GM23338 (cell line): ENCODE results near the gene CEBPZ.

Source experiments
- CREB1 ChIP-seq: fragments of 250-450 bp; sonication (Bioruptor Pico); IDR thresholded peaks from 2 replicates; pipeline ENCODE4 v1.5.0; 2020; ENCODE audit warnings: low read depth, mild to moderate bottlenecking, moderate library complexity
- EZH2 ChIP-seq: fragments of 200-600 bp; sonication (generic); IDR thresholded peaks from one replicate; pipeline ENCODE4 v1.8.0; 2017; ENCODE audit warnings: antibody characterized with exemption, mild to moderate bottlenecking, low read depth; ENCODE audit not compliant: unreplicated experiment
- EZH2phosphoT487 ChIP-seq: fragments of 200-600 bp; sonication (generic); IDR thresholded peaks from one replicate; pipeline ENCODE4 v1.8.1; 2018; ENCODE audit warnings: antibody characterized with exemption; ENCODE audit not compliant: unreplicated experiment
- JUNB ChIP-seq: IDR thresholded peaks from one replicate; pipeline ENCODE4 v1.6.1; 2016; ENCODE audit warnings: antibody characterized with exemption; ENCODE audit not compliant: unreplicated experiment
- POLR2AphosphoS5 ChIP-seq: IDR thresholded peaks from 2 replicates; pipeline ENCODE4 v1.6.1; 2016; ENCODE audit warnings: antibody characterized with exemption, low read depth
- ZNF114 ChIP-seq: fragments of 250-450 bp; sonication (Bioruptor Pico); IDR thresholded peaks from 2 replicates; pipeline ENCODE4 v1.5.0; 2020; ENCODE audit warnings: mild to moderate bottlenecking, moderate library complexity
- ZNF331 ChIP-seq: fragments of 250-450 bp; sonication (Bioruptor Pico); IDR thresholded peaks from 2 replicates; pipeline ENCODE4 v1.5.0; 2020; ENCODE audit warnings: low read depth, mild to moderate bottlenecking, moderate library complexity
- TF ChIP-seq, protein P1 (sequence below), 2 experiments: fragments of 200-600 bp in 1 of 2; sonication (generic) in 1 of 2; conservative IDR thresholded peaks; 2 replicates each; pipeline versions ENCODE4 v1.5.1 to v1.6.1; 2016 to 2017; ENCODE audit warnings: antibody characterized with exemption in 2 of 2, low read depth in 2 of 2, mild to moderate bottlenecking in 2 of 2, moderate library complexity in 1 of 2
- TF ChIP-seq, protein P2 (sequence below): IDR thresholded peaks from one replicate; pipeline ENCODE4 v1.6.1; 2018; ENCODE audit warnings: antibody characterized with exemption; ENCODE audit not compliant: unreplicated experiment

DNA sequence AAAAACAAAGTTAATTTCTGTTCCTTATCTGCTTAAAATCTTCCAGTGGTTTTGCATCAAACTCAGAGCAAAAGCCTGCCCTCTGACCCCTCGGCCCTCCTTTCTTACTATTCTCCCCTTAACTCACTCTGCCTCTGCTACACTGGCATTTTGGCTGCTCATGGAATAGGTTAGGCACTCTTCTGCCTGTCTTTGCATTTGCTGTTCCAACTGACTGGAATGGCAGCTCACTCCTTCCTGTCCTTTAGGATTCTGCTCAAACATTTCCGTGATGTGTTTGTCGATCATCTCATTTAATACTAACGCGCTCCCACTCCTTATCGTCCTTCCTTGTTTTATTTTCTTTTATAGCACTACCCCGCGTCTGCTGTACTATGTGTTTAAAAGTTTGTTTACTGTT lies 815 bp downstream of the CEBPZ start:
- TF ChIP-seq, protein P1, sequence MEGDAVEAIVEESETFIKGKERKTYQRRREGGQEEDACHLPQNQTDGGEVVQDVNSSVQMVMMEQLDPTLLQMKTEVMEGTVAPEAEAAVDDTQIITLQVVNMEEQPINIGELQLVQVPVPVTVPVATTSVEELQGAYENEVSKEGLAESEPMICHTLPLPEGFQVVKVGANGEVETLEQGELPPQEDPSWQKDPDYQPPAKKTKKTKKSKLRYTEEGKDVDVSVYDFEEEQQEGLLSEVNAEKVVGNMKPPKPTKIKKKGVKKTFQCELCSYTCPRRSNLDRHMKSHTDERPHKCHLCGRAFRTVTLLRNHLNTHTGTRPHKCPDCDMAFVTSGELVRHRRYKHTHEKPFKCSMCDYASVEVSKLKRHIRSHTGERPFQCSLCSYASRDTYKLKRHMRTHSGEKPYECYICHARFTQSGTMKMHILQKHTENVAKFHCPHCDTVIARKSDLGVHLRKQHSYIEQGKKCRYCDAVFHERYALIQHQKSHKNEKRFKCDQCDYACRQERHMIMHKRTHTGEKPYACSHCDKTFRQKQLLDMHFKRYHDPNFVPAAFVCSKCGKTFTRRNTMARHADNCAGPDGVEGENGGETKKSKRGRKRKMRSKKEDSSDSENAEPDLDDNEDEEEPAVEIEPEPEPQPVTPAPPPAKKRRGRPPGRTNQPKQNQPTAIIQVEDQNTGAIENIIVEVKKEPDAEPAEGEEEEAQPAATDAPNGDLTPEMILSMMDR (conservative IDR thresholded peaks at IDR 0.05; ENCODE audit: low read depth in 2 of 2), result no peak
- TF ChIP-seq, protein P2, sequence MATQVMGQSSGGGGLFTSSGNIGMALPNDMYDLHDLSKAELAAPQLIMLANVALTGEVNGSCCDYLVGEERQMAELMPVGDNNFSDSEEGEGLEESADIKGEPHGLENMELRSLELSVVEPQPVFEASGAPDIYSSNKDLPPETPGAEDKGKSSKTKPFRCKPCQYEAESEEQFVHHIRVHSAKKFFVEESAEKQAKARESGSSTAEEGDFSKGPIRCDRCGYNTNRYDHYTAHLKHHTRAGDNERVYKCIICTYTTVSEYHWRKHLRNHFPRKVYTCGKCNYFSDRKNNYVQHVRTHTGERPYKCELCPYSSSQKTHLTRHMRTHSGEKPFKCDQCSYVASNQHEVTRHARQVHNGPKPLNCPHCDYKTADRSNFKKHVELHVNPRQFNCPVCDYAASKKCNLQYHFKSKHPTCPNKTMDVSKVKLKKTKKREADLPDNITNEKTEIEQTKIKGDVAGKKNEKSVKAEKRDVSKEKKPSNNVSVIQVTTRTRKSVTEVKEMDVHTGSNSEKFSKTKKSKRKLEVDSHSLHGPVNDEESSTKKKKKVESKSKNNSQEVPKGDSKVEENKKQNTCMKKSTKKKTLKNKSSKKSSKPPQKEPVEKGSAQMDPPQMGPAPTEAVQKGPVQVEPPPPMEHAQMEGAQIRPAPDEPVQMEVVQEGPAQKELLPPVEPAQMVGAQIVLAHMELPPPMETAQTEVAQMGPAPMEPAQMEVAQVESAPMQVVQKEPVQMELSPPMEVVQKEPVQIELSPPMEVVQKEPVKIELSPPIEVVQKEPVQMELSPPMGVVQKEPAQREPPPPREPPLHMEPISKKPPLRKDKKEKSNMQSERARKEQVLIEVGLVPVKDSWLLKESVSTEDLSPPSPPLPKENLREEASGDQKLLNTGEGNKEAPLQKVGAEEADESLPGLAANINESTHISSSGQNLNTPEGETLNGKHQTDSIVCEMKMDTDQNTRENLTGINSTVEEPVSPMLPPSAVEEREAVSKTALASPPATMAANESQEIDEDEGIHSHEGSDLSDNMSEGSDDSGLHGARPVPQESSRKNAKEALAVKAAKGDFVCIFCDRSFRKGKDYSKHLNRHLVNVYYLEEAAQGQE, result no peak
- TF ChIP-seq CREB1, result no peak
- no peak for TF ChIP-seq EZH2
- no peak for TF ChIP-seq EZH2phosphoT487
- TF ChIP-seq ZNF114 (CRISPR knock-in tag), result no peak
- no peak for TF ChIP-seq POLR2AphosphoS5
- TF ChIP-seq JUNB, result no peak
- TF ChIP-seq ZNF331 (CRISPR knock-in tag), result no peak
